CD14-positive monocyte (primary cell): ENCODE data around the gene HMCN2. TPM values are rescaled to one million over a fixed set of nuclear protein-coding genes. Genes with fewer than 3 reads are reported as not detected.
A peak's percentile ranks its signal among the peaks of the same experiment; 100 is the strongest.

ENCODE experiments used
- DNase-seq, 3 donors: peaks; one replicate each; pipeline ENCODE4 v3.0.0-alpha.2; 2011 to 2022
- H2AFZ ChIP-seq: 2 replicates; pipeline ENCODE4 v1.6.0; 2012; ENCODE audit warnings: mild to moderate bottlenecking, low read depth, low read length, inconsistent platforms; ENCODE audit not compliant: insufficient read depth, poor library complexity, severe bottlenecking
- H3K27ac ChIP-seq, 2 donors: 1 replicate in 1 of 2; 2 replicates in 1 of 2; pipeline ENCODE4 v1.5.1; 2012 to 2013; ENCODE audit warnings: low read length in 2 of 2, control low read depth in 1 of 2, inconsistent platforms in 1 of 2, low read depth in 1 of 2, mild to moderate bottlenecking in 1 of 2
- H3K27me3 ChIP-seq, 2 donors: one replicate each; pipeline versions ENCODE4 v1.6.0 to v1.6.1; 2011 to 2013; ENCODE audit warnings: low read length in 2 of 2; ENCODE audit not compliant: control insufficient read depth in 2 of 2, insufficient read depth in 2 of 2
- H3K36me3 ChIP-seq, 2 donors: replicated peaks in 1 of 2; 1 replicate in 1 of 2; 2 replicates in 1 of 2; pipeline versions ENCODE4 v1.5.1 to v1.6.1; 2012 to 2013; ENCODE audit warnings: low read length in 2 of 2, control low read depth in 1 of 2, inconsistent platforms in 1 of 2, mild to moderate bottlenecking in 1 of 2; ENCODE audit not compliant: insufficient read depth in 2 of 2, control insufficient read depth in 1 of 2
- H3K4me1 ChIP-seq, 2 donors: 1 replicate in 1 of 2; 2 replicates in 1 of 2; pipeline versions ENCODE4 v1.5.1 to v1.6.1; 2012 to 2013; ENCODE audit warnings: low read length in 2 of 2, control low read depth in 1 of 2, inconsistent platforms in 1 of 2, mild to moderate bottlenecking in 1 of 2, moderate library complexity in 1 of 2; ENCODE audit not compliant: insufficient read depth in 2 of 2, control insufficient read depth in 1 of 2
- H3K4me2 ChIP-seq: replicated peaks from 2 replicates; pipeline ENCODE3; 2012; ENCODE audit warnings: low read length, moderate library complexity, mild to moderate bottlenecking; ENCODE audit not compliant: poor library complexity, severe bottlenecking; ENCODE audit errors: extremely low read depth
- H3K4me3 ChIP-seq, 3 experiments: fragments of 200-600 bp in 1 of 3; sonication (generic) in 1 of 3; replicated peaks in 1 of 3; 1 replicate in 2 of 3; 2 replicates in 1 of 3; pipeline ENCODE4 v1.5.1; 2011 to 2013; ENCODE audit warnings: low read length in 3 of 3, mild to moderate bottlenecking in 3 of 3, control low read depth in 2 of 3, low read depth in 2 of 3, inconsistent platforms in 1 of 3, moderate library complexity in 1 of 3
- H3K79me2 ChIP-seq: 2 replicates; pipeline ENCODE4 v1.6.0; 2012; ENCODE audit warnings: mild to moderate bottlenecking, control low read depth, inconsistent platforms, low read length, moderate library complexity; ENCODE audit not compliant: insufficient read depth
- H3K9ac ChIP-seq: 2 replicates; pipeline ENCODE4 v1.6.0; 2017; ENCODE audit warnings: low read length, mild to moderate bottlenecking; ENCODE audit not compliant: insufficient read depth, poor library complexity, severe bottlenecking
- H3K9me3 ChIP-seq, 2 donors: replicated peaks in 1 of 2; 1 replicate in 1 of 2; 2 replicates in 1 of 2; pipeline versions ENCODE4 v1.5.1 to v1.6.1; 2012 to 2013; ENCODE audit warnings: low read length in 2 of 2, control low read depth in 1 of 2; ENCODE audit not compliant: control insufficient read depth in 1 of 2, insufficient read depth in 1 of 2
- H4K20me1 ChIP-seq: 2 replicates; pipeline ENCODE4 v1.6.0; 2012; ENCODE audit warnings: mild to moderate bottlenecking, low read length, control low read depth, moderate library complexity; ENCODE audit not compliant: insufficient read depth
- H3K27ac Mint-ChIP-seq, 7 donors: one replicate each; pipeline ENCODE4 v1.8.0; 2020; ENCODE audit warnings: mild to moderate bottlenecking in 7 of 7, mixed read lengths in 7 of 7, moderate library complexity in 6 of 7, inconsistent platforms in 2 of 7
- H3K27me3 Mint-ChIP-seq, 3 donors: one replicate each; pipeline ENCODE4 v1.8.0; 2021 to 2022; ENCODE audit warnings: low read depth in 3 of 3, mild to moderate bottlenecking in 3 of 3, mixed read lengths in 3 of 3, moderate library complexity in 3 of 3, inconsistent platforms in 1 of 3
- H3K36me3 Mint-ChIP-seq, 2 donors: one replicate each; pipeline ENCODE4 v1.8.0; 2020; ENCODE audit warnings: mixed read lengths in 2 of 2, inconsistent platforms in 1 of 2, mild to moderate bottlenecking in 1 of 2
- H3K4me1 Mint-ChIP-seq: one replicate; pipeline ENCODE4 v1.8.0; 2020; ENCODE audit warnings: mild to moderate bottlenecking, mixed read lengths
- H3K4me3 Mint-ChIP-seq, 2 donors: one replicate each; pipeline ENCODE4 v1.8.0; 2020; ENCODE audit warnings: mild to moderate bottlenecking in 2 of 2, mixed read lengths in 2 of 2, moderate library complexity in 1 of 2
- H3K9me3 Mint-ChIP-seq, 7 donors: one replicate each; pipeline ENCODE4 v1.8.0; 2020 to 2022; ENCODE audit warnings: mixed read lengths in 7 of 7, mild to moderate bottlenecking in 6 of 7, moderate library complexity in 6 of 7, inconsistent platforms in 2 of 7
- WGBS: methylation state at CpG from one replicate; pipeline ENCODE4 v1.1.5; 2013; ENCODE audit warnings: missing lambda C conversion rate; ENCODE audit not compliant: insufficient coverage; 5-methylcytosine and 5-hydroxymethylcytosine counted together
- intact Hi-C, 2 donors: fragments of 100-400 bp; cut with micrococcal nuclease; formaldehyde crosslinking; loops; one replicate each; pipeline versions ENCODE4 v1.15.0 to v1.15.1; 2023
- polyA plus RNA-seq, 3 donors: library from polyadenylated mRNA; depleted of rRNA in 1 of 3; unstranded in 2 of 3; stranded (reverse) in 1 of 3; fragments of 300-500 nt in 2 of 3; fragments of >200 nt in 1 of 3; fragmentation: Illumina TruSeq in 2 of 3; gene quantifications; 1 replicate in 2 of 3; 2 replicates in 1 of 3; pipeline ENCODE4 v1.2.3, GENCODE V29; 2012 to 2021
- TF ChIP-seq, protein P1 (sequence below): fragments of 200-600 bp; IDR thresholded peaks from one replicate; pipeline ENCODE4 v1.8.0; 2022; ENCODE audit warnings: antibody characterized with exemption, mild to moderate bottlenecking

HMCN2 gene
- polyA plus RNA-seq, 3 donors: not detected

GRCh38 chr9:130295431-130295830, 29.9 kb downstream of the HMCN2 start:
- no peak for DNase-seq
- Histone ChIP-seq H3K36me3 (no peaks in the 10 kb centered on the region), H3K27ac (no peak overlapping the region), H3K27me3 (no peaks in the 10 kb centered on the region), H3K4me1 (no peaks in the 10 kb centered on the region), H3K9ac (no peak overlapping the region), H4K20me1 (no peaks in the 10 kb centered on the region), H3K4me3 (no peak overlapping the region), H3K9me3 (no peaks in the 10 kb centered on the region), H3K79me2 (no peaks in the 10 kb centered on the region), H3K4me2 (no peak overlapping the region), H2AFZ (no peak overlapping the region)
- 89% methylated on average over 5 of the region's 11 CpGs for WGBS
- Mint-ChIP-seq H3K27me3 (peaks cover 3 to 19% (median 12%) of the 10 kb centered on the region in 3 donors), H3K4me3 (no peak overlapping the region), H3K4me1 (no peaks in the 10 kb centered on the region), H3K27ac (no peak overlapping the region), H3K36me3 (no peaks in the 10 kb centered on the region), H3K9me3 (no peaks in the 10 kb centered on the region)
- intact Hi-C loops: no loop called here
- TF ChIP-seq, protein P1, sequence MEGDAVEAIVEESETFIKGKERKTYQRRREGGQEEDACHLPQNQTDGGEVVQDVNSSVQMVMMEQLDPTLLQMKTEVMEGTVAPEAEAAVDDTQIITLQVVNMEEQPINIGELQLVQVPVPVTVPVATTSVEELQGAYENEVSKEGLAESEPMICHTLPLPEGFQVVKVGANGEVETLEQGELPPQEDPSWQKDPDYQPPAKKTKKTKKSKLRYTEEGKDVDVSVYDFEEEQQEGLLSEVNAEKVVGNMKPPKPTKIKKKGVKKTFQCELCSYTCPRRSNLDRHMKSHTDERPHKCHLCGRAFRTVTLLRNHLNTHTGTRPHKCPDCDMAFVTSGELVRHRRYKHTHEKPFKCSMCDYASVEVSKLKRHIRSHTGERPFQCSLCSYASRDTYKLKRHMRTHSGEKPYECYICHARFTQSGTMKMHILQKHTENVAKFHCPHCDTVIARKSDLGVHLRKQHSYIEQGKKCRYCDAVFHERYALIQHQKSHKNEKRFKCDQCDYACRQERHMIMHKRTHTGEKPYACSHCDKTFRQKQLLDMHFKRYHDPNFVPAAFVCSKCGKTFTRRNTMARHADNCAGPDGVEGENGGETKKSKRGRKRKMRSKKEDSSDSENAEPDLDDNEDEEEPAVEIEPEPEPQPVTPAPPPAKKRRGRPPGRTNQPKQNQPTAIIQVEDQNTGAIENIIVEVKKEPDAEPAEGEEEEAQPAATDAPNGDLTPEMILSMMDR: no peak

GRCh38 chr9:130295945-130296782, 30.6 kb downstream of the HMCN2 start:
- H3K9me3 Mint-ChIP-seq: no peaks in the 10 kb centered on the region
- H3K4me3 Mint-ChIP-seq: peak overlapping the region in 1 of 2 donors; percentile 26
- Histone ChIP-seq H4K20me1 (no peaks in the 10 kb centered on the region), H3K36me3 (no peaks in the 10 kb centered on the region), H3K27me3 (no peaks in the 10 kb centered on the region), H3K9ac (no peak overlapping the region), H3K27ac (no peak overlapping the region), H3K4me3 (no peak overlapping the region), H2AFZ (no peak overlapping the region), H3K4me1 (no peaks in the 10 kb centered on the region), H3K79me2 (no peaks in the 10 kb centered on the region), H3K4me2 (no peak overlapping the region), H3K9me3 (no peaks in the 10 kb centered on the region)
- no peaks in the 10 kb centered on the region for H3K4me1 Mint-ChIP-seq
- TF ChIP-seq, protein P1: no peak
- no peaks in the 10 kb centered on the region for H3K36me3 Mint-ChIP-seq
- DNase-seq: no peak
- peak overlapping the region in 1 of 7 donors; percentile 69 for H3K27ac Mint-ChIP-seq
- peaks cover 3 to 19% (median 12%) of the 10 kb centered on the region in 3 donors for H3K27me3 Mint-ChIP-seq
- 90% methylated on average over 9 of the region's 10 CpGs for WGBS
- intact Hi-C loops: no loop called here
